CD4-positive, alpha-beta T cell treated with Interleukin-12 subunit alpha and Interleukin-12 subunit beta, for 1 hour (primary cell): ENCODE results near the gene ADORA1.

ENCODE experiments used
- DNase-seq: peaks from one replicate; pipeline ENCODE4 v3.0.0-alpha.2; 2020

The ADORA1 gene

DNA sequence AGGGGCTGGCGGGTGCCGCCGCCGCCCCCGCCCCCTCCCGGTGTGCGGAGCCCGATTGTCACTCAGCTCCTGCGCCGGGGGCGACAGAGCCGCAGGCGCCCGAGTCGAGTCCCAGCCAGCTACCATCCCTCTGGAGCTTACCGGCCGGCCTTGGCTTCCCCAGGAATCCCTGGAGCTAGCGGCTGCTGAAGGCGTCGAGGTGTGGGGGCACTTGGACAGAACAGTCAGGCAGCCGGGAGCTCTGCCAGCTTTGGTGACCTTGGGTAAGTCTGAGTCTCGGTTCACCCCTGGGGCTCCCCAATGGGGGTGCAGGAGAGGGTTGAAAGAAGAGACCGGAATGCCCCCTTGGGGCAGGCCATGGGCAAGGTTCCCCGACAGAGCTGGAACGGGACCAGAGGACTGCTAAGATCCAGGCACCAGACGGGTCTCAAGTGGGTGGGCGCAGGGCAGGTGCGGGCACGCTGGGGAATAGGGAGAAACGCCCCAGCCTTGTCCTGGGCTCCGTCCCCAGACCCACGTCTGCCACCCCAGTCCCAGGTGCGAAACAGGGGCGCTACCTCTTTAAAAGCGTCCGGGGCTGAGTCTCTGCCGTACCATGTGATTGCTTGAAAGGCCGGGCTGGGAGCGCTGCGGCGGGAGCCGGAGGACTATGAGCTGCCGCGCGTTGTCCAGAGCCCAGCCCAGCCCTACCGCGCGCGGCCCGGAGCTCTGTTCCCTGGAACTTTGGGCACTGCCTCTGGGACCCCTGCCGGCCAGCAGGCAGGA is at the start of gene ADORA1:
Gene ADORA1 (plus strand): TSS at position 61 of the 765 bp plus-strand sequence. CDS start 1,116 bp downstream, outside the sequence.
- no peak for DNase-seq

DNA sequence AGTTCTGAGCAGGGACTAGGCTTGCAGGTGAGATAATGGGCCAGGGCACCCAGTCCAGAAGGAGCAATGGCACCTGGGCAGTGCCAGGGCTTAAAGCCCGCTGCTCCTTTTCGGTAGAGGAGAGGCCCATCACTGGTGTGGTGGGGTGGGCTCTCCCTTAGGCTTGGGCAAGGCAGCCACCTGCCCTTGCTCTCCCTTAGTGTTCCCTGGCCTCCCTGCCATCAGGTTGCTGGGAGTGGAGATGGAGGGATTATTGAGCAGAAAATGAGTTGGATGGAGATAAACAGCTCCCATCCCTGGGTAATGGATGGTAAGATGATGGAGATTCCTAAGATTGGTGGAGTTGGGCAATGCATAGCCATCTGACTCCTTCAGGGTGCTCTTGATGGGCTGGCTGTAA is 49.6 kb upstream of the ADORA1 start:
- no peak for DNase-seq

DNA sequence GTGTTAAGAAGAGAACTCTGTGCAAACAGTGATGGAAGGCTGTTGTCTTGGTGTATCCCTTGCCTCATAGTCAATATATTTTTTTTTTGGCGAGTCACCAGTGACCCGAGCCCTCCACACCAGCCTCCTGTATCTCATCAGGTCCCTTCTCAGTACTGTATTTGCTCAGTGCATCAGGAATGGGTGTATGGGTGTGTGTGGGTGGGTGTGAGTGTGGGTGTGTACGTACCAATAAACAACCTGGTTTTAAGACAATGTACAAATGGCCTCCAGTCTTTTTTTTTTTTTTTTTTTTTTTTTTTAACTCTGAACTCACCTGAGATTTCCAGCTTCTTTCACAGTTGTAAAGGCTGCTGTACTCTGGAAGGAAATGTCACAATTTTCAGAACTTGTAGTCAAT is 49.0 kb upstream of the ADORA1 start:
- no peak for DNase-seq

DNA sequence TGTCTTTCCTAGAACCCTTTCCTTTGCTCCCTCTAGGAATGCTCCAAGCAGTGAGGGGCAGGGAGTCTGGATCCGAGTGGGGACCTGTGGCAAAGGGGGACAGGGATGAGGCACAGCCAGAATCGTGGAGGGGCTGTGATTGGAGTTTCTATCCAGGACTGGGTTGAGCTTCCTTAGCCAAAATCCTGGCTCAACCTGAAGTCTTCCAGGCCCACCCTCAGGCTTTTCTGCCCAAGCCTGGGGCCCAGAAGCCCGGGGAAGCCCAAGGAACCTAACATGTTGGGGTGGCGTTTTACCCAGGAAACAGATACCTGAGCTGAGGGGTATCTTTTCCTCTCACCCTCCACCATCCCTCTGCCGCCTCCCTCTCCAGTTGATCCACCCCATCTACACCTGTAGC is 47.1 kb upstream of the ADORA1 start:
- DNase-seq = no peak

DNA sequence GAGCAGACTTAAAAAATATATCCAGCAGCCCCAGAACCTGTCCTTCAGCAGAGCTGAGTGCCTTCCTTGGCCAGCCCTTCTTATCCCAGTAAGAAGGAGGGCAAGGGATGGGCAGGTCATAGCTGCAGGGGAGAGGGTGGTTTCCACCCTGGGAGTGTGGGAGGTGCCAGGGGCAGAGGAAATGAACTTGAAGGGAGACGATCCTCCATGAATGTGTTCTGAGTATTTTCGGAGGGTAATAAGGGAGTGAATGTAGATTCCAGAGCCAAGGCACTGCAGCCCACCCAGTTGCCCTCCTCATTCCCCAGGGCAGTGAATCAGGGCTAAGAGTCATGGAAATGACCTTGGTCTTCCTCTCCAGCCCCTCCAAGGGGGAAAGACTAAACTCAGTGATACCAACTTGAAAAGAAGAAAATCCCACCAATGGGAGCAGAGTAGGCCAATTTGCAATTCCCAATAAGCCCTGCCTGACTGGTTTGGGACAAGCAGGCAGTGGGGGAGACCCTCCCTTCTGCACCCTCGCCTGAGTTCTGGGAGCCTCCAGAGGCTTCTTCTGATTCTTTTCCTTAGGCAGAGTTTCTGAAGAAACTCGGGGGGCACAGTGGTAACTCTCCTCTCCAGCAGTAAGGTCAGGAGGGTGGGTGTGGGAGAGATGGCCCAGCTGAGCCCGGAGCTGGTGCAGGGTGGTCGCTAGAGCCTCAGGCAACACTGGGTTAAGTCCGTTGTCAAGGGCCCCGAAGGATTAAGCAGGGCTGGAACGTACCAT is 45.9 kb upstream of the ADORA1 start:
- DNase-seq = no peak

DNA sequence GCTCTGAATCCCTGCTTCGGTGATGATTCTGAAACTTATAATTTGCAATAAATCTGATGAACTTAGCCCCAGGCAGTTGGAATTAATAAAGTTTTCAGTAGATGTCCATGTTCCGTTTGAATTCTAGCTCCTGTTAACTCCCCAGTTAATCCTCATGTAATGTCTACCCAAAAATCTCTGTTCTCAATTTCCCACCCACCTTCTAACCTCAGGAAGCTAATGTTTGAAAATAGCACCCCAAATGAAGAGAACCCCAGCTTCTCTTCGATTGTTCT is 45.4 kb upstream of the ADORA1 start:
- no peak for DNase-seq

DNA sequence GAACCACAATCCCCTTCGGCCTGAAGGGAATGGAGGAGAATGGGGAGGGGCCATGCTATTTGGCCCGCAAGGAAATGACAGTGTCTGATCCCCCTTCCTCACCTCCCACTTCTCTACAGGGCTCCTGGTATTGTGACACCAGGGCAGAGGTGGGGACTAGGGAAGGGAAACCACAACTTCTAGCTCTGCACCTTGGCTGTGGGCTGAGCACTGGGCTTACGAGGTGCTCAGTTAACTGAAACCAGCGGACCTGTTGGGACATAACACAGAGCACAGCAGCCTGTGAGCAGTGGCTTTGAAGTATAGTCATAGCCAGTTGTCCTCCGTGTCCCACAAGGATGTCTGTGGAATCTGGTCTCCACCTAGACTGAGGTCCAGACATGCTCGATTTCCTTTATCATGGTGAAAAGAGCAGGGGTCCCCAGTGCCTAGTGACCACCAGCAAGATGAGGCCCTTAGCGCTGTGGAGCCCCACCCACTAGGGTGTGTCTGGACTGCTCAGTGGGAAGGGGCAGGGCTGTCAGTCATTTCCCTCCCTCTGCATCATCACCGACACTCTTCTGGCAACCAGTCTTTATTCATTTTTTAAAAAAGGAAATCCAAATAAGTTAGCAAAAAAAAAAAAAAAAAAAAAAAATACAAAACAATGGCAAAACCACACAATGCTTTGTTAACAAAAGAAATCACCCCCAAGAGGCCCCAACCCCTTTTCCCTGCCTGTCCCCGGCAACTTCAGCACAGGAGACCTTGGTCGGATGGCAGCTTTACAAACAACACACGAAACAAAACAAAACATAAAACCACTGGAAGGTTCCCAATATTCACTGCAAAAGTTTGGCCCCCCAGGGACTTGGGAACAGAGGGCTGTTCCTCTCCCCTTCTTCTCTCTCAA is 44.7 kb upstream of the ADORA1 start:
- no peak for DNase-seq

DNA sequence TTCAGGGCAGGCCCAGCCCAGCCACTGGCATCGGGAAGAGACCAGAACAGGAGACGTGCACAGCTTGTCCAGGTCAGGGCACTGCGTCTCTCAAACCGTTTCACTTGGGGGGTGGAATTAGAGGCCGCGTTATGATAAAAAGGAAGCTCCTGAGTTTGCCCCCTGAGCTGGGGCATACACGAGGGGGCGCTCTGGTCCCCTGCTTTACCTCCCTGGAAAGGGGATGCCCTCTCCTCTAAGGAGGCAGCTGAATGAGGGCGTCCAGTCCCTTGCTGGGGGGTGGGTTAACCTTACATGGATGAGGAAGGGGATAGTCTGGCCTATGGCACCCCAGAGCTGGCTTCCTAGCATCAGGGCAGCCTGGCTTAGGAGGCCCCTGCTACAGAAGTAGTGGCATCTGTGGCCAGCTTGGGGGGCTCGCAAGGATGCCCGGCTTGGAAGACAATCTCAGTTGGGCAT is 44.0 kb upstream of the ADORA1 start:
- no peak for DNase-seq

DNA sequence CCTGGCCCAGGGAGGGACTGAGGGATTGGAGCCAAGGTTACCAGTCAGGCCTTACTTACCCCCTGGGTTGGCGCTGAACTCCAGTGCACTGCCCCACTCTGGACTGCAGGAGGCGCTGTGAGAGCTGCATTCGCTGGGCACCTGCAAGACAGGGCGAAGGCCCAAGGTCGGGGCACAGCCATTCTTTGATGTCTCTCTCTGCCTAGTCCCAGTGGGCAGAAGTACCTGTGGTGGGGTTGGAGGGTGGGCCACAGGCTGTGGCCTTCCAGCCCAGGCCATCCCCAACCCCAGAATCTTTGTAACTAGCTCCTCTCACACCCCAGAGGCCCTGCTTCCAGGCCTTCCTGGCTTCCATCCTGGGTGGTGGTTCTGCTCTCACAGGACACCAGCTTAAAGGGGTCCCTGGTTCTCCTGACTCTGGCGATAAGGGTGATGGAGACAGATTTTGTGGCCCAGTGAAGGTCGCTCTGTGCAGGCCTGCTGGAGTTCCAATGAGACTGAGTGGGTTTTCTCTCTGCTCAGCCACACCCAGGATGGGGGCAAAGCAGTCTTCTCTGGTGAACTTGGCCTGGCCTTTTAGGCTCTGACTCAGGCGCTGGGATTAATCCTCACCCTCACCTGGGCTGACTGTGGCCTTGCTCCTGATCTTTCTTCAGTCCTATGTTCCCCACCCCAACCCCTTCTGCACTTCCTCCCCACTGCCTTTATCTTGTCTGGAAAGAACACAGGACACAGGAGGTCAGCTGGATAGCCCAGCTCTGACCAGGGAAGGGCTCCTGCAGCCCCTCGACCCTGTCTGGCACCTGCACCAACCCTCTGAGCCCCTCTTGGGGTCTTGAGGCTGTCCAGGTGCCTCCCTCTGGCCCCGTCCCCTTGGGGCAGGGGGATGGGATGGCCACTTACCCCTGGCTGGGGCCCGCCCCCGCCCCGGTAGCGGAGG is 42.7 kb upstream of the ADORA1 start:
- no peak for DNase-seq

DNA sequence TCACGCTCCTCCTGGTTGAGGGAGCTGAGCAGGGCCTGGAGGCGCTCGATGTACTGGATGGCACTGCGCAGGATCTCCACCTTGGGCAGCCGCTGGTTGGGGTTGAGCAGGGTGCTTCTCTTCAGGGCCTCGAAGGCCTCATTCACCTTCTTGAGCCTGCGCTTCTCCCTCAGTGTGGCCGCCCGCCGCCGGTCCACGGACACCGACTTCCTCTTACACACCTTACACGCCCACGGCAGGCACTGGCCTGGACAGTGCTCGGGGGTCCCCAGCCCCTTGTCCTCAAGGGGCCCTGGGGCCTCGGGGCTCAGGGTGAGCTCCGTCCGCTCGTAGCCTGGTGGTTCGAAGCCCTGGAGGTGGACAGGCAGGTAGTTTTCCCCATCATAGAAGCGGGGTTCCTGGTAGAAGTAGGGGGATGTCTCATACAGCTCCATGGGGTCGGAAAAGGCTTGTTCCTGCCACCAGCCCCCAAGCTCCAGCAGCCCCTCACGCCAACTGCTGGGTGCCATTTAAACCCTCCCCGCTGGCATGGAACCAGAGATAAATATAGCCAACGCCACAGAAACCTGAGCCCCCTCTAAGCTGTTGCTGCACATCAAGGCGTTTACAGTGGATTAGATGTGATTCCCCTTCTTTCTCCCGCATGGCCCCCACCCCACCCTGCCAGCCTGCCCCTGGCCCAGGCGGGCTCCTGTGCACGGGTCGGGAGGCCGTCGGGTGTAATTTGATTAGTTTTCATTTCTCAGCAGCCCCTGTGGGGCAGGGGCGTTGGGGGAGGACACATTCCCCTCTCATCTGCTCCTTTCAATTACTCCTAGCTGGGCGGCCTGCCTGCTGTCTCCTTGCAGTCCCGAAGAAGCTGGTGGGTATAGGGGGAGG is 41.8 kb upstream of the ADORA1 start, which contains the start of gene MYOG:
Gene MYOG (minus strand): TSS at position 485 of the 879 bp plus-strand sequence. CDS start 51 bp downstream, at position 434.
- no peak for DNase-seq

DNA sequence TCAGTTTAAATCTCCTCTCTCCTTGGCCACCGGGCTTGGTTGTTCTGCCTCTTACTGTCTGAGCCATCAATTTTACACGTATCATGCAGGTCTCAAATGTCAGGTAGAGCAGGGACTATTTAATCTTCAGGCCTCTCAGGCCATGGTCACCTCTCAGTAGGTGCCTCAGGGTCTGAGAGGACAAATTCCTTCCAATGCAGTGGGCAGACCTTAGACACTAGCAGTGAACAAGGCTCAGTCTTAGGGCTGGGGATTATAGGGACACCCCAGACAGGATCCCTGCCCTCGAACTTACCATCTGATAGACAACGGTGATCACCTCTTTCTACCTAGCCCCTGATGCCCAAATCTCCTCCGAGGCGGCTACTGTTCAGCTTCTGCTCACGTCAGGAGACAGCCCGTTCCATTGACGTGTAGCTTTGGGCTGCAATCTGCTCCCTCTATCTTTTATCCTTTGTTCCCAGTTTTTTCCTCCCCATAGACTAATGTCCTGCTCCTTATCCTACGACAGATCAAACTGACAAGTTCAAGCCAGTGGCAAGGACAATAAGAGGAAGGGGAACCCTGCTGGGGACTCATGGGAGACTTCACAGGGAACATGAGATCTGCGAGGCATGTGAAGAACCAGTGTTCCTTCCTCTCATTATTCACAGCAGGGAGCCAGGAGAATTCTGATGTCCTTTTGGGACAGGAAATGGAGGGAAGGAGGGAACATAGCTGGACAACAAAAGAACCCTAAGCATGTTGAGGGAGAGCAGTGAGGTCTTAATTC is 40.3 kb upstream of the ADORA1 start:
- no peak for DNase-seq

DNA sequence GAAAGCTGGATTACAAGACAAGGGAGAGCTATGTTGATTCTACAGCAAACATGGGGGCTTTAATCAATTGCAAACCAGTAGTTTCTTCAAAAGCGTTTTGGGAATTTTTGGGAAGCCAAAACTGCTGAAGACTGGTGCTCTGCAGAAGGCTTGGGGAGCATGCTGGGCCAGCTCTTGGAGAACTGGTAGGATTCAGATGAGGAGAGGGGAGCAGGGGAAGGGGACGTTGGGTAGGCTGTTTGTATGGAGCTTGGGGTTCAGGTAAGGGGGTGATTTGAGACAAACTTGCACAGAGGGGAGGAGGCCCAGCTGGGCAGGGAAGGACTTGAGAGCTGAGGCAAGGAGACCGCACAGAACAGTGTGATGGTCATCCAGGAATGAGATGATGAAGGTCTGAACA is 39.1 kb upstream of the ADORA1 start:
- DNase-seq = no peak

DNA sequence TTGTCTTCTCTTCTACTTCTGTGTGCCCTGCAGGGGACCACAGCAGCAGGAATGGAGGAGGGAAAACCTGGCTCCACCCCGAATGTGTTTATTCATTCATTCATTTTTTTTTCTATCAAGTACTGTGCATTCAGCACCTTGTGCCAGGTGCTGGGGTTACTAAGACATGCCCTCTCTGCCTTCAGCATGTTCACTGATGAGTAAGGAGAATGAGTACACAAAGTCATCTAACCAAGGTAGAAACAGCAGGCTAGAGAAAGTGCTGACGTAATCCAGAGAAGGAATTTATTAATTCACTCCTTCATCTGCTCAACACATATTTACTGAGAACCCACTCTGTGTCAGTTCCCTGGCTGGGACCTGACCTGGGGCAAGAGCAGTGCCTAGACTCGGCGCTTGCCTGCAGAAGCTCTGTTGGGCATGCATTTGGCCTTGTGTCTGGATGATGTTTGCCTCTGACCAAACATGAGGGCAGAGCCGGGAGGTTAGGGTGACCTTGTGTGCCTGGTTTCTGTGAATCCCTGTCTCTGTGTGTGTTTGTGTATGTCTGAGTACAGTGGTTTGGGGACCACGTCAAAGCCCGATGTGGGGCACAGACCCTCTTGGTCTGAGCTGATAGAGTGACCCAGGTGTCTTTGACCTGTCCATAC is 38.4 kb upstream of the ADORA1 start:
- DNase-seq = no peak

DNA sequence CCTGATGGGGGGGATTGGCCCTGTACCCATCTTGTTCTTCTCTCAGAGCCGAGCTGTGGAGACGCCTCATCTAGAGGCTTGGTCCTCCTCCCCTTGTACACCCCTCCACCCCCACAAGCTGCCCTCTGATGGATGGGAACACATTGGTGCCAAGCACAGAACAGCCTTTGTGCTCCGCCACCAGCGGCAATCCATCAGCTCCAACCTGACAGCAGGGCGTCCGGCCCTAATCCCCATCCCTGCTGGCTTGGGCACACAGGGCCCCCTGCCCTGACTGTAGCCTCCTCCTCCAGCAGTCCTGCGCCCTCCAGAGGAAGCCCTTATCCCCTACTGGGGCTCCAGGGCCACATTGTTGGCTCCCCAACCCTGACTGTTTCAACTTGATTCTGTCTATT is 37.9 kb upstream of the ADORA1 start:
- no peak for DNase-seq

DNA sequence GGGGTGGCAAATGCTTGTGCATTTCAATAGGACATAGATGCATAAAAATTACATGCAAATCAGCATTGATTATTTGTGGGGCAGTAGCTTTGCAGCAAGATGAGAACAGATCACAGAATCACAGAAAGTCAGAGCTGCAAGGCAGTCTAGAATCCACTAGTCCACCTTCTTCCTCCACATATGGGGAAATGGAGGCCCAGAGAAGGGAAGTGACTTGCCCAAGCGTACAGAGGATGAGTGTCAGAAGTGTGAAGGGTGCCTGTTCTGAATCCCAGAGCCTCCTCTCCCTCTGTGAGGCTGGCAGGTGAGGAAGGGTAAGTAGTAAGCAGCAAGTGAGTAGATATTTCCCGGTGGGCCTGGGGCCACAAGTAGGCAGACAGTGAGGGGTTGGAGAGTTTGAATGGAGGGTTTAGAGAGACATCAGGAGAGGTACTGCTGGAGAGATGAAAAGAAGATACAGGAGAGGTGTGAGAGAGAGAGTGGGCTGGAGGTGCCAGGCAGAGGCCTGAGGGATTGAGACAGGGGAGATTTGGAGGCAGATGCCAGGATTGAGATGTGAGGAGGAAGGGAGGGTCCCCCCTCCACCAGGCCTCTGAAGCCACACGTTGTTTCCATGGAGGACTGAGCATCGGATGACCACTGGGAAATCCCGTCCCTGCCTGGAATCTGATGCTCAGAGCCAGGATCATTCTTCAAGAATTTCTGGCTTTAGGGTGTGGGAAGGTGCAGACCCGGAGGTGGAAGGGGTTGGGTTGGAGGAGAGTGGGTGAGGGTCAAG is 36.9 kb upstream of the ADORA1 start:
- no peak for DNase-seq

DNA sequence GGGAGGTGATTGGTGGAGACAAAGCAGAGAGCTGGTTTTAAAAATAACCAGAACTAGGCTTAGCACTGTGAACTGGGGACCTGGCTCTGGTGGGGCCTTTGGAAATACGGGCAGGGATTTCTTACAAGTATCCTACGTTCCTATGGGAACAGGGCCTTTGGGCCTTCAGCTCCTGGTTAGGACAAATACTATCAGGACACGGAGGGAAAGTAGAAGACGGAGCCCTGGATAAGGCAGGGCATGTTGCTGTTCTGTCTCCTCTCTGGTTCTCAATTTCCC is 36.4 kb upstream of the ADORA1 start:
- no peak for DNase-seq

DNA sequence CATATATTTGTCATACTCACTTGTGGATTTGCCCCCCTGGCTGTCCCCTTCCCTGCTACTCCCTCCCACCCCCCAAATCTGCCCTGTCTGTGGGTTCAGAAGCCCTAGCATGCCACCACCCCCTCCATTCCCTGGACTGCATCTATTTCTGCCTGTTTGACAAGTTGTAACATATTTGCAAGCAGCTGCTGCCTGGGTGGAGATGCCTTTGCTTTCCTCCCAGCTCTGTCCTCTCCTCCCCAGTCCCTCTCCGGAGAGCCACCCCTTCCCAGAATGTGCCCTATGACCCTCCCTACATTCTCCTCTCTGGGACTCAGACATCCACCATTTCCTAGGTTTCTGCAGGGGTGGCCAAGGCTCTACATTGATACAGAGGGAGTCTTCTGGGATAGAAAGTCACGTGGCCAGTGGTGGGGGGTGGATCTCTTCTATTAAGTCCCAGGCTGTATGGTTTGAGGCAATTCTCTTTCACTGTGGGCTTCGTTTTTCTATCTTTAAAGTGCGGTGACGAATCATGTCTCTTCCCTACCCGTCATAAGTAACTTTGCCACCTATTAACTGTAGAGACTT is 35.7 kb upstream of the ADORA1 start:
- no peak for DNase-seq

DNA sequence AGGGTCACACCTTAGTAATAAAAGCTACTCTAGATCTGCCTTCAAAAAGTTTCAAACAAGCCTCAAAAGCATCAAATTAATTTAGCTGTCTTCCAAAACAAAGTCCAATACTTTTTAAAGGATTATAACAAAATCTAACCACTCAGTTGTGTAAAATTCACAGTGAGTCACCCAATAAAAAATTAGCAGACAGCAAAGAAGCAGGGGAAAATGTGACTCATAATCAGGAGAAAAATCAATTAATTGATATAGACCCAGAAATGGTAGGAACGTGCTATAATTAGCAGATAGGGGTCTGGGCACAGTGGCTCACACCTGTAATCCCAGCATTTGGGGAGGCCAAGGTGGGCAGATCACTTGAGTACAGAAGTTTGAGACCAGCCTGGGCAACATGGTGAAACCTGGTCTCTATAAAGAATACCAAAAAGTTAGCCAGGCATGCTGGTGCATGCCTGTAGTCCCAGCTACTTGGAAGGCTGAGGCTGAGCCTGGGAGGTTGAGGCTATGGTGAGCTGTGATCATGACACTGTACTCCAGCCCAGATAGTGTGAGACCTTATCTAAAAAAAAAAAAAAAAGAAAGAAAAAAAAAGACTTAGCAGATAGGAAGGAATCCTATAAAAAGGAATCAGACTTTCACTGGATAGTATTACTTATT is 33.6 kb upstream of the ADORA1 start:
- DNase-seq = no peak
